Muscle layer of duodenum (tissue), 2 donors: ENCODE data around the gene SH3PXD2A.

Experiments used
- H3K27ac ChIP-seq: one replicate; pipeline ENCODE4 v1.7.0; 2013; ENCODE audit warnings: mild to moderate bottlenecking, low read length
- H3K27me3 ChIP-seq: one replicate; pipeline ENCODE4 v1.7.0; 2013; ENCODE audit warnings: low read depth, mild to moderate bottlenecking, control low read depth, low read length
- H3K36me3 ChIP-seq, 2 donors: one replicate each; pipeline ENCODE4 v1.7.0; 2013; ENCODE audit warnings: low read length in 2 of 2, control low read depth in 1 of 2, mild to moderate bottlenecking in 1 of 2; ENCODE audit not compliant: insufficient read depth in 2 of 2, control insufficient read depth in 1 of 2
- H3K4me1 ChIP-seq, 2 donors: one replicate each; pipeline ENCODE4 v1.7.0; 2013; ENCODE audit warnings: low read length in 2 of 2, mild to moderate bottlenecking in 2 of 2, control low read depth in 1 of 2, moderate library complexity in 1 of 2; ENCODE audit not compliant: insufficient read depth in 2 of 2, control insufficient read depth in 1 of 2
- H3K4me3 ChIP-seq, 2 donors: one replicate each; pipeline ENCODE4 v1.7.0; 2013; ENCODE audit warnings: low read length in 2 of 2, low read depth in 1 of 2, mild to moderate bottlenecking in 1 of 2
- H3K9me3 ChIP-seq, 2 donors: one replicate each; pipeline ENCODE4 v1.7.0; 2013; ENCODE audit warnings: low read length in 2 of 2, control low read depth in 1 of 2, mild to moderate bottlenecking in 1 of 2; ENCODE audit not compliant: control insufficient read depth in 1 of 2
- donor health status: healthy.

The SH3PXD2A gene

GRCh38 chr10:103838862-103839518, 16.4 kb downstream of the SH3PXD2A start:
- peaks cover 34% of the 10 kb centered on the region in 2 donors for H3K4me1 ChIP-seq
- H3K27me3 ChIP-seq = no peaks in the 10 kb centered on the region
- H3K36me3 ChIP-seq = no peaks in the 10 kb centered on the region
- H3K4me3 ChIP-seq = peak overlapping the region in 1 of 2 donors; percentile 10
- peak overlapping the region; percentile 42 for H3K27ac ChIP-seq
- no peaks in the 10 kb centered on the region for H3K9me3 ChIP-seq

DNA sequence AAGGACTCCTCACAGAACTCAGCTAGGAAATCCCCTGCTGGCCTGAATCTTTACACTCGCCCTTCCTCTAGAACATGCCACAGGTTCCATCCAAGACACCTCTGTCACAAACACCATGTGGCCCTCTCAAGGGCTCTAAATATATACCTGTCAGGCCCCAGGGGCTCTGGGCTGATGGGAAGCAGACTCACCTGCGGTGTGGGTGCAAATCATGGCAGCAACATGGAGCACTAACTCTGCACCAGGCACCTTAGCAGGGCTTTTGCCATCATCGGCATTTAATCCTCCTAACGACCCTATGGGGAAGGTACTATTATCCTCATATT, 17.3 kb downstream of the SH3PXD2A start:
- Histone ChIP-seq H3K36me3 (no peaks in the 10 kb centered on the region), H3K27ac (no peak overlapping the region), H3K4me3 (no peak overlapping the region), H3K27me3 (no peaks in the 10 kb centered on the region), H3K9me3 (no peaks in the 10 kb centered on the region), H3K4me1 (peaks cover 26 to 33% of the 10 kb centered on the region in 2 donors)

GRCh38 chr10:103837370-103838069, 17.9 kb downstream of the SH3PXD2A start:
- peaks cover 25 to 33% of the 10 kb centered on the region in 2 donors for H3K4me1 ChIP-seq
- H3K9me3 ChIP-seq = no peaks in the 10 kb centered on the region
- no peak overlapping the region for H3K27ac ChIP-seq
- no peaks in the 10 kb centered on the region for H3K27me3 ChIP-seq
- H3K4me3 ChIP-seq = no peak overlapping the region
- H3K36me3 ChIP-seq = no peaks in the 10 kb centered on the region

- Histone ChIP-seq H3K27ac (no peak overlapping the region), H3K36me3 (no peaks in the 10 kb centered on the region), H3K27me3 (no peaks in the 10 kb centered on the region), H3K4me3 (no peak overlapping the region), H3K4me1 (peaks cover 25 to 33% of the 10 kb centered on the region in 2 donors), H3K9me3 (no peaks in the 10 kb centered on the region)
These were observed 18.5 kb downstream of the SH3PXD2A start for GRCh38 chr10:103836861-103837260.

GRCh38 chr10:103836273-103836672, 19.1 kb downstream of the SH3PXD2A start:
- Histone ChIP-seq H3K9me3 (no peaks in the 10 kb centered on the region), H3K27me3 (no peaks in the 10 kb centered on the region), H3K4me3 (no peak overlapping the region), H3K27ac (no peak overlapping the region), H3K4me1 (peaks cover 25 to 33% of the 10 kb centered on the region in 2 donors), H3K36me3 (no peaks in the 10 kb centered on the region)

DNA sequence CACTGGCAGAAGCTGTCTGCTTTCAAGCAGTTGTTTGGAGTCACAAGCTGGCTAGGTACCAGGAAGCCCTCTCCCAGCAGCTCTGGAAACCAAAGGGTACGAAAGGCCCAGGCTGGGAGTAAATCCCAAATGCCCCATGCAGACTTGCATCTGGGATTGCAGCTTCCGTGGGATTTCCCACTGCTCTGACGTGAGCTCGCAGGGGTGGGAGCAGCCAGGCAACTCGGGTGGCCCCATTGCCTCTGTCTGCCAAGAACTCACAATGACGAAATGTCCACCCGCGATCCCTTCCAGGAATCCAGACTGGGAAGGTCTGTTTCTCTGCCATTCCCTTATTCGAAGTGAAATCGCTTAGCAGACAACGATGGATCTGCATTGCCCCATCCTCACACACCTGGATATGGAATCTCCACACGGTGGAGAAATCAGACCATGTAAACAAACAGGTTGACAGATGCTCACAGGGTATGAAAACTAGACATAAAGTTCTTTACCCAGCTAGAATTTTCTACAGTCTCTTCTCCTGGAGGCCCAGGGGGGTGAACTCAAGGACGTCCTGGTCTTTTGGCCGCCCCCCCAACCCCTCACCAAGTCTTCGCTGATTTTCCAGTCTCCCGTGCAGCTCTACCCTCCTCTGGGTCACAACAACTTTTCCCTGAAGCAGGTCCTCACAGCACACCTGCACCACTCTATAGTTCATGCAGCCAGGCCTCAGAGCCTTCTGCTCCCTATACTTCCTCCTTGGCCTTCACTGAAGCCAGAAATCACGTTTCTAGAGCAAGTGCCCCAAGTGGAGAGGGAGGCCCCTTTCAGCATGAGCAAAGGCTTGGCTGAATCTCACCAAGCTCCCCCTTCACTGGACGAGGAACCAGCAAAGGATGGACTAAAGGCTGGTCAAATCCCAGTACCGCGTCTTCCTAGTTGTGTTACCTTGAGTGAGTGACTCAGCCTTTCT, 20.0 kb downstream of the SH3PXD2A start:
- no peaks in the 10 kb centered on the region for H3K27me3 ChIP-seq
- no peaks in the 10 kb centered on the region for H3K36me3 ChIP-seq
- no peaks in the 10 kb centered on the region for H3K9me3 ChIP-seq
- H3K4me1 ChIP-seq = peaks cover 25 to 33% of the 10 kb centered on the region in 2 donors
- no peak overlapping the region for H3K4me3 ChIP-seq
- peak overlapping the region; percentile 44 for H3K27ac ChIP-seq

- H3K9me3 ChIP-seq = no peaks in the 10 kb centered on the region
- H3K4me3 ChIP-seq = no peak overlapping the region
- no peaks in the 10 kb centered on the region for H3K27me3 ChIP-seq
- H3K36me3 ChIP-seq = no peaks in the 10 kb centered on the region
- H3K27ac ChIP-seq = peak overlapping the region; percentile 44
- H3K4me1 ChIP-seq = peaks cover 25 to 27% of the 10 kb centered on the region in 2 donors
These were observed 20.8 kb downstream of the SH3PXD2A start for GRCh38 chr10:103834436-103835095.

DNA sequence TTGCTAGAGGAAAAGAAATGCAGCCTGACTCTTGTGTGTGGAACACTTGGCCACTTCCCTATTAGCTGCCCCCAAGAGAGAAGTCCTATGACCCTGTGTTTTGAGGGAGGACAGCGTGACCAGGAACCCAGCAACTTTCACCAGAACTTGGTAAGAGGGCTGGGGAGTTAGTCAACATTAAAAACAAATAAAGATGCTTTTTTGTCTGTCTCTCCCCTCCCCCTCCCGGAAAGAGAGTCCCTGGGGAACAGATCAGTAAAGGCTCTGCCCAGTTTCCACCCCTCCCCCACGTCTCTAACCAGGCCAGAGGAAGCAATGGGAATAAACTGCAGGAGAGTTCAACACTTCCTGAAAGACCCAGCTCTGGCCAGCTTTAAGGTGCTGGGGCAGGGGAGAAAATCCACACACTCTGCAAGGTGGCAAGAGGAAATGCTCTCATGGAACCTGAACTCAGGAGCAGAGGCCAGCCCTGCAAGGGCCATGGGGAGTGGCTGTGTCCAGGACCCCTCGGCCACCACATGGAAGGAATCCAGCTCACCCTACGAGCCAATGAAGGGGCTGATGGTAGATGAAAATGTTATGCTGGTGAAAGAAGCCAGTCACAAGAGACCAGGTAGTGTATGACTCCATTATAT, 21.5 kb downstream of the SH3PXD2A start:
- Histone ChIP-seq H3K27ac (peak overlapping the region; percentile 44), H3K4me1 (peaks cover 27 to 30% of the 10 kb centered on the region in 2 donors), H3K9me3 (no peaks in the 10 kb centered on the region), H3K27me3 (no peaks in the 10 kb centered on the region), H3K36me3 (no peaks in the 10 kb centered on the region), H3K4me3 (no peak overlapping the region)

DNA sequence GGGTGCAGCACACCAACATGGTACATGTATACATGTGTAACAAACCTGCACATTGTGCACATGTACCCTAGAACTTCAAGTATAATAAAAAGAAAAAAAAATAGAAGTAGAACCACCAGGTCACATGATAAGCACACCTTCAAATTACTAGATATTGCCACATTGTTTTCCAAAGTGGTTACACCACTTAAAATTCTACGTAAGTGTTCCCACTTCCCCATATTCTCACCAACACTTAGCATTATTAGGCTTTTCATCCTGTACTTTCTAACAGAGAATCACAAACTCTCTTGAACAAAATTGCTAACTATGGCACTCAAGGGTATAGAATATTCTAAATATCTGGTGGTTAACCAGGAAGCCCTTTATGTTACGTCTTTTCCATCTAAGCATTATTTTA, 22.6 kb downstream of the SH3PXD2A start:
- Histone ChIP-seq H3K36me3 (no peaks in the 10 kb centered on the region), H3K27ac (no peak overlapping the region), H3K4me3 (no peak overlapping the region), H3K4me1 (peaks cover 24 to 28% of the 10 kb centered on the region in 2 donors), H3K27me3 (no peaks in the 10 kb centered on the region), H3K9me3 (no peaks in the 10 kb centered on the region)

GRCh38 chr10:103829838-103830465, 25.4 kb downstream of the SH3PXD2A start:
- no peaks in the 10 kb centered on the region for H3K36me3 ChIP-seq
- H3K9me3 ChIP-seq = no peaks in the 10 kb centered on the region
- no peak overlapping the region for H3K27ac ChIP-seq
- no peaks in the 10 kb centered on the region for H3K27me3 ChIP-seq
- no peak overlapping the region for H3K4me3 ChIP-seq
- H3K4me1 ChIP-seq = peaks cover 17 to 18% of the 10 kb centered on the region in 2 donors
